K562 (cell line): ENCODE measurements around the gene PSMB11. TPM values are rescaled to one million over a fixed set of nuclear protein-coding genes. Genes with fewer than 3 reads are reported as not detected.
A peak's percentile ranks its signal among the peaks of the same experiment; 100 is the strongest.

Experiments
- ASH1L ChIP-seq: fragments of 450-650 bp; IDR thresholded peaks from 2 replicates; pipeline ENCODE4 v1.6.1; 2018; ENCODE audit warnings: borderline replicate concordance, mild to moderate bottlenecking, low read depth; ENCODE audit not compliant: partially characterized antibody
- CHAMP1 ChIP-seq: fragments of 450-650 bp; IDR thresholded peaks from 2 replicates; pipeline ENCODE4 v1.6.1; 2016; ENCODE audit warnings: mild to moderate bottlenecking
- ELF2 ChIP-seq: fragments of 250-450 bp; sonication (Bioruptor Pico); IDR thresholded peaks from 2 replicates; pipeline ENCODE4 v1.5.0; 2021; ENCODE audit warnings: mild to moderate bottlenecking
- MCM5 ChIP-seq: fragments of 450-650 bp; IDR thresholded peaks from 2 replicates; pipeline ENCODE4 v1.6.1; 2016; ENCODE audit warnings: low read depth
- MTF1 ChIP-seq: fragments of 250-450 bp; sonication (Bioruptor Pico); IDR thresholded peaks from 2 replicates; pipeline ENCODE4 v1.9.0; 2021; ENCODE audit warnings: moderate library complexity, mild to moderate bottlenecking, inconsistent platforms, borderline replicate concordance
- NCOR1 ChIP-seq: fragments of 450-650 bp; IDR thresholded peaks from 2 replicates; pipeline ENCODE4 v1.6.1; 2016; ENCODE audit warnings: mild to moderate bottlenecking, moderate library complexity
- POU5F1 ChIP-seq: fragments of 150-350 bp; IDR thresholded peaks from 2 replicates; pipeline ENCODE4 v1.6.1; 2014; ENCODE audit warnings: borderline replicate concordance, low read length, low read depth, mild to moderate bottlenecking; ENCODE audit not compliant: partially characterized antibody
- PRMT5 ChIP-seq: sonication (generic); formaldehyde crosslinking; IDR thresholded peaks from 2 replicates; pipeline ENCODE4 v1.5.0; 2020; ENCODE audit warnings: missing genetic modification reagents
- SIN3A ChIP-seq, 2 experiments: fragments of 150-350 bp in 1 of 2; IDR thresholded peaks; 2 replicates each; pipeline ENCODE4 v1.6.1; 2011 to 2016; ENCODE audit warnings: borderline replicate concordance in 2 of 2, low read depth in 2 of 2, low read length in 2 of 2, mild to moderate bottlenecking in 2 of 2, moderate library complexity in 2 of 2; ENCODE audit not compliant: control insufficient read depth in 1 of 2
- SMARCA5 ChIP-seq: fragments of 450-650 bp; IDR thresholded peaks from 2 replicates; pipeline ENCODE4 v1.6.1; 2016
- USF2 ChIP-seq: sonication (generic); formaldehyde crosslinking; IDR thresholded peaks from 2 replicates; pipeline ENCODE4 v1.5.0; 2020; ENCODE audit warnings: missing genetic modification reagents
- ZFP36 ChIP-seq: fragments of 150-350 bp; IDR thresholded peaks from 2 replicates; pipeline ENCODE4 v1.6.1; 2018; ENCODE audit warnings: low read length, low read depth; ENCODE audit not compliant: partially characterized antibody
- ZHX1 ChIP-seq: fragments of 150-350 bp; conservative IDR thresholded peaks from 2 replicates; pipeline ENCODE4 v1.6.1; 2014; ENCODE audit warnings: low read length
- ZNF165 ChIP-seq: fragments of 250-450 bp; sonication (Bioruptor Pico); IDR thresholded peaks from 2 replicates; pipeline ENCODE4 v1.4.0; 2020; ENCODE audit warnings: borderline replicate concordance
- ZNF217 ChIP-seq: sonication (generic); formaldehyde crosslinking; IDR thresholded peaks from 2 replicates; pipeline ENCODE4 v1.8.0; 2022; ENCODE audit warnings: mild to moderate bottlenecking, missing genetic modification reagents
- ZNF324 ChIP-seq: fragments of 250-450 bp; sonication (Bioruptor Pico); IDR thresholded peaks from 2 replicates; pipeline ENCODE4 v1.4.0; 2020; ENCODE audit warnings: mild to moderate bottlenecking
- ZNF512 ChIP-seq: IDR thresholded peaks from 2 replicates; pipeline ENCODE4 v1.6.1; 2016; ENCODE audit warnings: missing genetic modification characterization, missing compliant biosample characterization
- ZNF655 ChIP-seq: fragments of 250-450 bp; sonication (Bioruptor Pico); IDR thresholded peaks from 2 replicates; pipeline ENCODE4 v1.5.0; 2021
- ZNF766 ChIP-seq: fragments of 200-800 bp; sonication (Bioruptor generic); conservative IDR thresholded peaks from 2 replicates; pipeline ENCODE4 v1.6.1; 2016; ENCODE audit warnings: missing genetic modification characterization, missing compliant biosample characterization
- polyA plus RNA-seq, 8 experiments: library from polyadenylated mRNA; depleted of rRNA in 4 of 8; stranded (reverse) in 5 of 8; unstranded in 3 of 8; fragments of >200 nt; fragmentation: Nextera tagmentation in 2 of 8; fragmentation: Illumina TruSeq in 1 of 8; extraction: Ambion mirVana in 2 of 8; extraction: Trizol in 1 of 8; gene quantifications; 2 replicates each; pipeline versions ENCODE4 v1.2.1 to v1.2.3, GENCODE V29; 2011 to 2014; ENCODE audit warnings: inconsistent platforms in 1 of 8, missing spikeins in 1 of 8
- total RNA-seq, 7 experiments: library from RNA; depleted of rRNA in 6 of 7; stranded (reverse); fragments of >200 nt in 6 of 7; fragmentation: Illumina TruSeq in 2 of 7; extraction: Trizol in 2 of 7; gene quantifications; 2 replicates each; pipeline versions ENCODE4 v1.2.1 to v1.2.3, GENCODE V29; 2011 to 2021; ENCODE audit warnings: low replicate concordance in 1 of 7

PSMB11 gene
- total and polyA plus RNA-seq, 9 of the 15 experiments (the other 6 are each of a cell fraction or from before 2014, with no cell fraction given): not detected

GRCh38 chr14:23056956-23057756 is 15.1 kb downstream of the PSMB11 start, which contains the start of gene CDH24 (continued):
- TF ChIP-seq CHAMP1: no peak
- no peak for TF ChIP-seq ELF2 (CRISPR knock-in tag)
- no peak for TF ChIP-seq USF2
- TF ChIP-seq POU5F1: no peak
- TF ChIP-seq SMARCA5: 0 out of 2 replicates have a peak, but pooled peaks have one; percentile 39
- no peak for TF ChIP-seq MCM5
- no peak for TF ChIP-seq ZNF655 (CRISPR knock-in tag)
- TF ChIP-seq ZNF324 (CRISPR knock-in tag): no peak
- TF ChIP-seq ZNF165 (CRISPR knock-in tag): no peak
- TF ChIP-seq ZNF512: peak; percentile 99
- peak; percentile 40 for TF ChIP-seq ASH1L
- TF ChIP-seq ZNF766 (CRISPR knock-in tag): no peak
- no peak for TF ChIP-seq NCOR1
- TF ChIP-seq ZNF217 (CRISPR knock-in tag): no peak
- no peak for TF ChIP-seq ZFP36
- no peak for TF ChIP-seq MTF1
- no peak for TF ChIP-seq ZHX1
- TF ChIP-seq SIN3A (IDR thresholded peaks at IDR 0.05; ENCODE audit: borderline replicate concordance in 2 of 2, control insufficient read depth in 1 of 2, low read depth in 2 of 2, low read length in 2 of 2): peak in 1 of 2 experiments; percentile 24; a peak in 2 of 4 replicates
- TF ChIP-seq PRMT5 (CRISPR knock-in tag): no peak
